GM12892 (cell line): ENCODE results near the gene ATP13A3.

Experiments
- POLR2A ChIP-seq: IDR thresholded peaks from 2 replicates; pipeline ENCODE4 v1.6.1; 2011; ENCODE audit warnings: low read depth, low read length, control low read depth
- POLR2AphosphoS5 ChIP-seq: IDR thresholded peaks from 2 replicates; pipeline ENCODE4 v1.6.1; 2011; ENCODE audit warnings: low read depth, low read length, control low read depth
- TAF1 ChIP-seq: IDR thresholded peaks from 2 replicates; pipeline ENCODE4 v1.6.1; 2011; ENCODE audit warnings: low read depth, mild to moderate bottlenecking, control low read depth, low read length, borderline replicate concordance

DNA sequence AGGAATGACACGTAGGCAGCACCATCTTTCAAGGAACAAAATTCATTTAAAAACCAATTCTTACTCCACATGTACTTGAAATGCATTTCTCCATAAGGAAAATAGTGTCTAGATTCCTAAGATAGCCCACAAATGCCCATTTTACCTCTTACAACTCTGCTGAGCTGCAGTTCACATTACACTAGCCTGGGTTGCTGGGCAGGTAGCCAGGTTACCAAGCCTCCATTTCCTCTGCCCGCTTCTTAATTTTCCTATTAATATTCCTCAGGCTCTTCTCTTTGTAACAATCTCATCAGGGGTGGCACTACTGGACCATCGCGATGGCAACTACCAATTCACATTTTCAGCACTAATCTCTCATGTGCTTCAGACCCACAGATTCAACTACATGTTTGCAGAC, 10.8 kb downstream of the ATP13A3 start:
- TF ChIP-seq POLR2AphosphoS5 (no peak), POLR2A (no peak), TAF1 (no peak)
